ENCODE data around the gene TASP1. TPM values are rescaled to one million over a fixed set of nuclear protein-coding genes. Genes with fewer than 3 reads are reported as not detected.

The TASP1 gene
- total RNA-seq, 1 experiment from 2014 or later, result 27.4 TPM

GRCh38 chr20:13402171-13402760 is 236.5 kb downstream of the TASP1 start:
- Mint-ChIP-seq H3K27ac (ENCODE audit: unreplicated experiment) (no peak overlapping the region), H3K9me3 (ENCODE audit: unreplicated experiment) (no peaks in the 10 kb centered on the region), H3K4me1 (ENCODE audit: low read depth, unreplicated experiment) (no peaks in the 10 kb centered on the region), H3K36me3 (ENCODE audit: insufficient read depth, unreplicated experiment) (no peaks in the 10 kb centered on the region), H3K27me3 (ENCODE audit: insufficient read depth, unreplicated experiment) (no peaks in the 10 kb centered on the region), H3K4me3 (ENCODE audit: unreplicated experiment) (no peak overlapping the region)
- no peak for TF ChIP-seq CTCF (IDR thresholded peaks at IDR 0.05; ENCODE audit: insufficient read depth in 1 of 2, low read depth in 1 of 2, low read length in 1 of 2, severe bottlenecking in 1 of 2, unreplicated experiment in 1 of 2)
- CTCF ChIA-PET, result no interaction called here
- DNase-seq, result no peak
- Histone ChIP-seq H3K4me3 (ENCODE audit: low read depth, low read length) (no peak overlapping the region), H3K4me1 (no peaks in the 10 kb centered on the region), H3K9me3 (no peaks in the 10 kb centered on the region), H3K27me3 (replicated peaks; ENCODE audit: control insufficient read depth, insufficient read depth, low read length) (no peaks in the 10 kb centered on the region), H3K36me3 (ENCODE audit: control insufficient read depth, insufficient read depth, low read length) (no peaks in the 10 kb centered on the region)
- no TSS peak for BruUV-seq (replicated peaks)
- POLR2A ChIA-PET, result no interaction called here
- intact Hi-C loops (cut with micrococcal nuclease; ENCODE audit: unreplicated experiment), result no loop called here

- H3K27me3 Mint-ChIP-seq (ENCODE audit: insufficient read depth, unreplicated experiment), result no peaks in the 10 kb centered on the region
- Histone ChIP-seq H3K36me3 (ENCODE audit: control insufficient read depth, insufficient read depth, low read length) (no peaks in the 10 kb centered on the region), H3K9me3 (no peaks in the 10 kb centered on the region), H3K4me3 (ENCODE audit: low read depth, low read length) (no peak overlapping the region), H3K27me3 (replicated peaks; ENCODE audit: control insufficient read depth, insufficient read depth, low read length) (no peaks in the 10 kb centered on the region), H3K4me1 (no peaks in the 10 kb centered on the region)
- POLR2A ChIA-PET, result no interaction called here
- intact Hi-C loops (cut with micrococcal nuclease; ENCODE audit: unreplicated experiment), result no loop called here
- no peak overlapping the region for H3K27ac Mint-ChIP-seq (ENCODE audit: unreplicated experiment)
- CTCF ChIA-PET, result no interaction called here
- no peak for TF ChIP-seq CTCF (IDR thresholded peaks at IDR 0.05; ENCODE audit: insufficient read depth in 1 of 2, low read depth in 1 of 2, low read length in 1 of 2, severe bottlenecking in 1 of 2, unreplicated experiment in 1 of 2)
- H3K4me1 Mint-ChIP-seq (ENCODE audit: low read depth, unreplicated experiment), result no peaks in the 10 kb centered on the region
- BruUV-seq (replicated peaks), result no TSS peak
- H3K4me3 Mint-ChIP-seq (ENCODE audit: unreplicated experiment), result no peak overlapping the region
- DNase-seq, result no peak
- H3K9me3 Mint-ChIP-seq (ENCODE audit: unreplicated experiment), result no peaks in the 10 kb centered on the region
- no peaks in the 10 kb centered on the region for H3K36me3 Mint-ChIP-seq (ENCODE audit: insufficient read depth, unreplicated experiment)
Observed at GRCh38 chr20:13401596-13401995, 237.1 kb downstream of the TASP1 start.

GRCh38 chr20:13400453-13400852 is 238.3 kb downstream of the TASP1 start:
- H3K9me3 Mint-ChIP-seq (ENCODE audit: unreplicated experiment), result no peaks in the 10 kb centered on the region
- no peaks in the 10 kb centered on the region for H3K27me3 ChIP-seq (replicated peaks; ENCODE audit: control insufficient read depth, insufficient read depth, low read length)
- POLR2A ChIA-PET, result no interaction called here
- H3K4me3 Mint-ChIP-seq (ENCODE audit: unreplicated experiment), result no peak overlapping the region
- H3K9me3 ChIP-seq, result no peaks in the 10 kb centered on the region
- H3K4me1 Mint-ChIP-seq (ENCODE audit: low read depth, unreplicated experiment), result no peaks in the 10 kb centered on the region
- H3K27me3 Mint-ChIP-seq (ENCODE audit: insufficient read depth, unreplicated experiment), result no peaks in the 10 kb centered on the region
- no peak overlapping the region for H3K27ac Mint-ChIP-seq (ENCODE audit: unreplicated experiment)
- DNase-seq, result no peak
- CTCF ChIA-PET, result no interaction called here
- intact Hi-C loops (cut with micrococcal nuclease; ENCODE audit: unreplicated experiment), result no loop called here
- BruUV-seq (replicated peaks), result no TSS peak
- no peaks in the 10 kb centered on the region for H3K36me3 ChIP-seq (ENCODE audit: control insufficient read depth, insufficient read depth, low read length)
- no peak overlapping the region for H3K4me3 ChIP-seq (ENCODE audit: low read depth, low read length)
- no peaks in the 10 kb centered on the region for H3K4me1 ChIP-seq
- no peaks in the 10 kb centered on the region for H3K36me3 Mint-ChIP-seq (ENCODE audit: insufficient read depth, unreplicated experiment)
- no peak for TF ChIP-seq CTCF (IDR thresholded peaks at IDR 0.05; ENCODE audit: insufficient read depth in 1 of 2, low read depth in 1 of 2, low read length in 1 of 2, severe bottlenecking in 1 of 2, unreplicated experiment in 1 of 2)

Measured in Caco-2 (cell line).